IMR-90 (cell line): ENCODE results near the gene JPH3.

ENCODE experiments used
- MXI1 ChIP-seq: IDR thresholded peaks from 2 replicates; pipeline ENCODE4 v1.6.1; 2012; ENCODE audit warnings: low read depth, mild to moderate bottlenecking, low read length, moderate library complexity, borderline replicate concordance
- RFX5 ChIP-seq: IDR thresholded peaks from 2 replicates; pipeline ENCODE4 v1.8.0; 2012; ENCODE audit warnings: low read depth, mild to moderate bottlenecking, low read length, moderate library complexity
- TF ChIP-seq, protein P1 (sequence below): conservative IDR thresholded peaks from 2 replicates; pipeline ENCODE4 v1.5.1; 2012; ENCODE audit warnings: mild to moderate bottlenecking, low read depth, low read length, improper control_type of control experiment

DNA sequence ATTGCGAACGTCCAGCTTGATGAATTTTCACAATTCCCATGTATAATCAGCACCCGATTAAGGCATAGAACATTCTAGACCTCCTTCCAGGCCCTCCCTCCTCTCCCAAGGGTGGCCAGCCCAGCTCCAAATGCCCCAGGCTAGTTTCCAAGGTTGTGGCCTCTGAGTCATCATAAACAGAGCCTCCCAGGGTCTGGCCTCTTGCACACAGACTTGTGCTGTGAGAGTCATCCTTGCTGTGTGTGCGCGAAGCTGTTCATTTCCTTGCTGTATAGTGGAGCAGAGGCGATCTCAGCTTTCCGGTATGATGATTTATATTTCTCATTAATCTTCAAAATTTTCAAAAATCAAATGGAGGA is 20.5 kb upstream of the JPH3 start:
- TF ChIP-seq, protein P1, sequence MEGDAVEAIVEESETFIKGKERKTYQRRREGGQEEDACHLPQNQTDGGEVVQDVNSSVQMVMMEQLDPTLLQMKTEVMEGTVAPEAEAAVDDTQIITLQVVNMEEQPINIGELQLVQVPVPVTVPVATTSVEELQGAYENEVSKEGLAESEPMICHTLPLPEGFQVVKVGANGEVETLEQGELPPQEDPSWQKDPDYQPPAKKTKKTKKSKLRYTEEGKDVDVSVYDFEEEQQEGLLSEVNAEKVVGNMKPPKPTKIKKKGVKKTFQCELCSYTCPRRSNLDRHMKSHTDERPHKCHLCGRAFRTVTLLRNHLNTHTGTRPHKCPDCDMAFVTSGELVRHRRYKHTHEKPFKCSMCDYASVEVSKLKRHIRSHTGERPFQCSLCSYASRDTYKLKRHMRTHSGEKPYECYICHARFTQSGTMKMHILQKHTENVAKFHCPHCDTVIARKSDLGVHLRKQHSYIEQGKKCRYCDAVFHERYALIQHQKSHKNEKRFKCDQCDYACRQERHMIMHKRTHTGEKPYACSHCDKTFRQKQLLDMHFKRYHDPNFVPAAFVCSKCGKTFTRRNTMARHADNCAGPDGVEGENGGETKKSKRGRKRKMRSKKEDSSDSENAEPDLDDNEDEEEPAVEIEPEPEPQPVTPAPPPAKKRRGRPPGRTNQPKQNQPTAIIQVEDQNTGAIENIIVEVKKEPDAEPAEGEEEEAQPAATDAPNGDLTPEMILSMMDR, result no peak
- TF ChIP-seq MXI1, result no peak
- TF ChIP-seq RFX5, result no peak
